ENCODE results near the gene ULK4.

Gene ULK4

DNA sequence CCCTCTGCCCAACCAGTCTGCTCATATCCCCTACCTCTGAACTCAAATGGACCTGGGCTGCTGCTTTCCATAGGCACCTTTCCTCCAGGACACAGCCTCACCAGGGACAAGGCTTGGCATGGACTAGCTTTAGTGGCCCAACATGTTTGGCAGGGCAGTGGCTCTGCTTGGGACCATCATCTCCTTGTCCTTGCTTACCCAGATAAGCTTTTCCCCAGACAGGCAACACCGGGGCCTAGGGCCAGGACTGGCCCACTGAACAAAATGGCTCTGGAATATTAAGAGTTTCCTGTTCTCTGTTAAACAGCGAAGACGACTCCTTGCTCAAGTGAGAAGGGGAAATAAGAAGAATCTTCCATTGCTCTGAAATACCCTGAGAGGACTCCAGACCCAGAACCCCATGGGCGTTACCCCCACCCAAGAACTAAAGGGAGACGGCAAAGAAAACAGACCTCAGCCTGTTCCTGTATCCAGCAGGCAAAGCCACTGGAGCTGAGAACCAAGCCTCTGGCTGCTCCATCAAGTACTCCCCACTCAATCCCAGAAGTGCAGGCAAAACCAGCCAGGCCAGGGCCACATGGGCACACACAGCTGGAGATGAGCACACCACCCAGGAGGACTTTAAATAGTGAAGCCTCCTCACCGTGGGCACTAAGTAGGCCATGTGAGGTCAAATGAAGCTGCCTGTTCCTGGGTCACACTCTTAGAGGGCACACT is 717.1 kb downstream of the ULK4 start:
- no peaks in the 10 kb centered on the region for H3K9me2 ChIP-seq (replicated peaks; ENCODE audit: insufficient read depth, low read length)
- H3K4me2 ChIP-seq (ENCODE audit: low read depth, low read length, poor library complexity, severe bottlenecking) = no peak overlapping the region
- no peaks in the 10 kb centered on the region for H3K9me3 ChIP-seq (ENCODE audit: insufficient read depth, low read length)
- H3K9ac ChIP-seq (ENCODE audit: low read length) = no peak overlapping the region
- H3K4me3 ChIP-seq (ENCODE audit: insufficient read depth, low read length, poor library complexity, severe bottlenecking) = no peak overlapping the region
- no peak overlapping the region for H2AFZ ChIP-seq (ENCODE audit: low read depth, low read length, severe bottlenecking)
- no peak overlapping the region for H3K27ac ChIP-seq (ENCODE audit: low read depth, low read length)
- TF ChIP-seq, protein P1, sequence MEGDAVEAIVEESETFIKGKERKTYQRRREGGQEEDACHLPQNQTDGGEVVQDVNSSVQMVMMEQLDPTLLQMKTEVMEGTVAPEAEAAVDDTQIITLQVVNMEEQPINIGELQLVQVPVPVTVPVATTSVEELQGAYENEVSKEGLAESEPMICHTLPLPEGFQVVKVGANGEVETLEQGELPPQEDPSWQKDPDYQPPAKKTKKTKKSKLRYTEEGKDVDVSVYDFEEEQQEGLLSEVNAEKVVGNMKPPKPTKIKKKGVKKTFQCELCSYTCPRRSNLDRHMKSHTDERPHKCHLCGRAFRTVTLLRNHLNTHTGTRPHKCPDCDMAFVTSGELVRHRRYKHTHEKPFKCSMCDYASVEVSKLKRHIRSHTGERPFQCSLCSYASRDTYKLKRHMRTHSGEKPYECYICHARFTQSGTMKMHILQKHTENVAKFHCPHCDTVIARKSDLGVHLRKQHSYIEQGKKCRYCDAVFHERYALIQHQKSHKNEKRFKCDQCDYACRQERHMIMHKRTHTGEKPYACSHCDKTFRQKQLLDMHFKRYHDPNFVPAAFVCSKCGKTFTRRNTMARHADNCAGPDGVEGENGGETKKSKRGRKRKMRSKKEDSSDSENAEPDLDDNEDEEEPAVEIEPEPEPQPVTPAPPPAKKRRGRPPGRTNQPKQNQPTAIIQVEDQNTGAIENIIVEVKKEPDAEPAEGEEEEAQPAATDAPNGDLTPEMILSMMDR (IDR thresholded peaks at IDR 0.05; ENCODE audit: insufficient read depth, low read length, poor library complexity, severe bottlenecking) = no peak
- no peak for TF ChIP-seq EZH2phosphoT487 (conservative IDR thresholded peaks at IDR 0.05; ENCODE audit: low read length)
- H3K36me3 ChIP-seq (ENCODE audit: low read length) = peaks cover 11% of the 10 kb centered on the region; the same call in 1 of the 2 replicates
- no peaks in the 10 kb centered on the region for H3K27me3 ChIP-seq (ENCODE audit: low read length)
- H4K20me1 ChIP-seq (ENCODE audit: low read depth, low read length) = no peaks in the 10 kb centered on the region
- H3K79me2 ChIP-seq (ENCODE audit: insufficient read depth, low read length) = no peaks in the 10 kb centered on the region
- H3F3A ChIP-seq (ENCODE audit: insufficient read depth) = peaks cover 7% of the 10 kb centered on the region; the same call in 1 of the 2 replicates

DNA sequence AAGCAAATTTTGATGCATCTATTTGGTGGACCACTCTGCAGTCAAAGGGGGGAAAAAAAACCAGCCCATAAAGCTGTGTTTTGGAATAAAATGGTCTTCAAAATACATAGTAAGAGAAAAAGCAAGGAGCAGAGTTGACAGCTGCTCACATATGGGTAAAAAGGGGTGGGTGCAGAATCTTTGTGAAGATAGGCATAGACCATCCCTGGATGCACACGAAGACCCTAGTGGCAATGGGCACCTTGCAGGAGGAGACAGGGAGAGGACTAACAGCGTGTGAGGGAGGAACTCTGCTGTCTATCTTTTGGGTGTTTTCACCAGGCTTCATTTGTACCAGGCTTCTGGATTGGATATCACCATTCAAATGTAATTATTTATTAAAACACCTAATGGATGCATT is 718.7 kb downstream of the ULK4 start:
- Histone ChIP-seq H3F3A (ENCODE audit: insufficient read depth) (peaks cover 7% of the 10 kb centered on the region; the same call in 1 of the 2 replicates), H3K27ac (ENCODE audit: low read depth, low read length) (no peak overlapping the region), H3K9me3 (ENCODE audit: insufficient read depth, low read length) (no peaks in the 10 kb centered on the region), H3K4me3 (ENCODE audit: insufficient read depth, low read length, poor library complexity, severe bottlenecking) (no peak overlapping the region), H3K9me2 (replicated peaks; ENCODE audit: insufficient read depth, low read length) (no peaks in the 10 kb centered on the region), H3K79me2 (ENCODE audit: insufficient read depth, low read length) (no peaks in the 10 kb centered on the region), H4K20me1 (ENCODE audit: low read depth, low read length) (no peaks in the 10 kb centered on the region; the same call in 1 of the 2 replicates), H3K4me2 (ENCODE audit: low read depth, low read length, poor library complexity, severe bottlenecking) (no peak overlapping the region), H2AFZ (ENCODE audit: low read depth, low read length, severe bottlenecking) (no peak overlapping the region), H3K27me3 (ENCODE audit: low read length) (no peaks in the 10 kb centered on the region), H3K9ac (ENCODE audit: low read length) (no peak overlapping the region), H3K36me3 (ENCODE audit: low read length) (peaks cover 16% of the 10 kb centered on the region; the same call in 1 of the 2 replicates)
- TF ChIP-seq, protein P1 (IDR thresholded peaks at IDR 0.05; ENCODE audit: insufficient read depth, low read length, poor library complexity, severe bottlenecking) = no peak
- TF ChIP-seq EZH2phosphoT487 (conservative IDR thresholded peaks at IDR 0.05; ENCODE audit: low read length) = no peak

DNA sequence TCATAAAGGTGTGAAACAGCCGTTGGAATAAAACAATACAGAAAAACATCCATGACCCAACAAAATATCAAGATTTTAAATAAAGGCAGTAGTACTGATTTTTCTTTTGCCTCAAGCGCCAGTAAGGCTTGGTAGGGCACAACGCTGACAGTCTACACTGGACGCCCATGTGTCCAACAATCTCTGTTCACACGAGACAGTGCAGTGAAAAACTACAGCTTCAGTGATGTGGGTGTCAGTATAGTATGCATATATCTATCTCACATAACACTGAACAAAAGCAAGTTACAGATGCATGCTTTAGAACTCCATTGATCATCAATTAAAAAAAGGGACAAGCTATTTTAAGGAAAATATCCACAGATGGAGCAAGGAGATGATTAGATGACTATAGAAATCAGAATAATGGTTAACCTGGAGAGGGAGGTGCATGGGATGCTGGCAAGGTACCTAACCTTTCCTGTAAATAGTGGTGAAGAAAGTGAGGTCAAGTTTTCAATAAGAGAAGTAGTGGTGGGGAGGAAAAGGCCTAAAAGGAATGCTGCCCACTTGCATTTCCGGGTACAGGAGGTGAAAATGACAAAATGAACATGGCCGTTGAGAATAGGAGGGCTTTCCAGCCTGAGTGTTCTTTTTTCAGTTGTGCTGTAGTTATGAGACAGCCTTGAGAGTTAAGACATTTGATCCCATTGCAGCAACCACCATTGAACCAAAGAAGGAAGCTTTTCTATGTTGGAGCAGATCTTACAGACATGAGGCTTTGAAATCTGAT is 719.9 kb downstream of the ULK4 start:
- Histone ChIP-seq H2AFZ (ENCODE audit: low read depth, low read length, severe bottlenecking) (no peak overlapping the region), H4K20me1 (ENCODE audit: low read depth, low read length) (no peaks in the 10 kb centered on the region; the same call in 1 of the 2 replicates), H3K9me3 (ENCODE audit: insufficient read depth, low read length) (no peaks in the 10 kb centered on the region), H3K4me2 (ENCODE audit: low read depth, low read length, poor library complexity, severe bottlenecking) (no peak overlapping the region), H3F3A (ENCODE audit: insufficient read depth) (peaks cover 7% of the 10 kb centered on the region; the same call in 1 of the 2 replicates), H3K4me3 (ENCODE audit: insufficient read depth, low read length, poor library complexity, severe bottlenecking) (no peak overlapping the region), H3K9me2 (replicated peaks; ENCODE audit: insufficient read depth, low read length) (no peaks in the 10 kb centered on the region), H3K27ac (ENCODE audit: low read depth, low read length) (no peak overlapping the region), H3K27me3 (ENCODE audit: low read length) (no peaks in the 10 kb centered on the region), H3K9ac (ENCODE audit: low read length) (no peak overlapping the region), H3K36me3 (ENCODE audit: low read length) (peaks cover 27% of the 10 kb centered on the region; the same call in 1 of the 2 replicates), H3K79me2 (ENCODE audit: insufficient read depth, low read length) (no peaks in the 10 kb centered on the region)
- no peak for TF ChIP-seq EZH2phosphoT487 (conservative IDR thresholded peaks at IDR 0.05; ENCODE audit: low read length)
- TF ChIP-seq, protein P1 (IDR thresholded peaks at IDR 0.05; ENCODE audit: insufficient read depth, low read length, poor library complexity, severe bottlenecking) = no peak

All from SU-DHL-6 (cell line).